ENCODE measurements around the gene VAPB. TPM values are rescaled to one million over a fixed set of nuclear protein-coding genes. Genes with fewer than 3 reads are reported as not detected.

Gene VAPB
- total RNA-seq, 1 experiment from 2014 or later, result 46.6 TPM

- TF ChIP-seq, protein P1, sequence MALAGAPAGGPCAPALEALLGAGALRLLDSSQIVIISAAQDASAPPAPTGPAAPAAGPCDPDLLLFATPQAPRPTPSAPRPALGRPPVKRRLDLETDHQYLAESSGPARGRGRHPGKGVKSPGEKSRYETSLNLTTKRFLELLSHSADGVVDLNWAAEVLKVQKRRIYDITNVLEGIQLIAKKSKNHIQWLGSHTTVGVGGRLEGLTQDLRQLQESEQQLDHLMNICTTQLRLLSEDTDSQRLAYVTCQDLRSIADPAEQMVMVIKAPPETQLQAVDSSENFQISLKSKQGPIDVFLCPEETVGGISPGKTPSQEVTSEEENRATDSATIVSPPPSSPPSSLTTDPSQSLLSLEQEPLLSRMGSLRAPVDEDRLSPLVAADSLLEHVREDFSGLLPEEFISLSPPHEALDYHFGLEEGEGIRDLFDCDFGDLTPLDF (CRISPR knock-in tag; IDR thresholded peaks at IDR 0.05), result no peak
- TF ChIP-seq IRF2 (CRISPR knock-in tag; IDR thresholded peaks at IDR 0.05; ENCODE audit: borderline replicate concordance, low read depth) (no peak), ATF1 (CRISPR knock-in tag; IDR thresholded peaks at IDR 0.05) (no peak), MYBL2 (CRISPR knock-in tag; IDR thresholded peaks at IDR 0.05) (no peak), CREB1 (CRISPR knock-in tag; IDR thresholded peaks at IDR 0.05) (no peak)
- TF ChIP-seq, protein P2, sequence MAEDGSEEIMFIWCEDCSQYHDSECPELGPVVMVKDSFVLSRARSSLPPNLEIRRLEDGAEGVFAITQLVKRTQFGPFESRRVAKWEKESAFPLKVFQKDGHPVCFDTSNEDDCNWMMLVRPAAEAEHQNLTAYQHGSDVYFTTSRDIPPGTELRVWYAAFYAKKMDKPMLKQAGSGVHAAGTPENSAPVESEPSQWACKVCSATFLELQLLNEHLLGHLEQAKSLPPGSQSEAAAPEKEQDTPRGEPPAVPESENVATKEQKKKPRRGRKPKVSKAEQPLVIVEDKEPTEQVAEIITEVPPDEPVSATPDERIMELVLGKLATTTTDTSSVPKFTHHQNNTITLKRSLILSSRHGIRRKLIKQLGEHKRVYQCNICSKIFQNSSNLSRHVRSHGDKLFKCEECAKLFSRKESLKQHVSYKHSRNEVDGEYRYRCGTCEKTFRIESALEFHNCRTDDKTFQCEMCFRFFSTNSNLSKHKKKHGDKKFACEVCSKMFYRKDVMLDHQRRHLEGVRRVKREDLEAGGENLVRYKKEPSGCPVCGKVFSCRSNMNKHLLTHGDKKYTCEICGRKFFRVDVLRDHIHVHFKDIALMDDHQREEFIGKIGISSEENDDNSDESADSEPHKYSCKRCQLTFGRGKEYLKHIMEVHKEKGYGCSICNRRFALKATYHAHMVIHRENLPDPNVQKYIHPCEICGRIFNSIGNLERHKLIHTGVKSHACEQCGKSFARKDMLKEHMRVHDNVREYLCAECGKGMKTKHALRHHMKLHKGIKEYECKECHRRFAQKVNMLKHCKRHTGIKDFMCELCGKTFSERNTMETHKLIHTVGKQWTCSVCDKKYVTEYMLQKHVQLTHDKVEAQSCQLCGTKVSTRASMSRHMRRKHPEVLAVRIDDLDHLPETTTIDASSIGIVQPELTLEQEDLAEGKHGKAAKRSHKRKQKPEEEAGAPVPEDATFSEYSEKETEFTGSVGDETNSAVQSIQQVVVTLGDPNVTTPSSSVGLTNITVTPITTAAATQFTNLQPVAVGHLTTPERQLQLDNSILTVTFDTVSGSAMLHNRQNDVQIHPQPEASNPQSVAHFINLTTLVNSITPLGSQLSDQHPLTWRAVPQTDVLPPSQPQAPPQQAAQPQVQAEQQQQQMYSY (CRISPR knock-in tag; IDR thresholded peaks at IDR 0.05), result no peak
- TF ChIP-seq, protein P3, sequence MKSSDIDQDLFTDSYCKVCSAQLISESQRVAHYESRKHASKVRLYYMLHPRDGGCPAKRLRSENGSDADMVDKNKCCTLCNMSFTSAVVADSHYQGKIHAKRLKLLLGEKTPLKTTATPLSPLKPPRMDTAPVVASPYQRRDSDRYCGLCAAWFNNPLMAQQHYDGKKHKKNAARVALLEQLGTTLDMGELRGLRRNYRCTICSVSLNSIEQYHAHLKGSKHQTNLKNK (CRISPR knock-in tag; IDR thresholded peaks at IDR 0.05), result no peak
- TF ChIP-seq, protein P4, sequence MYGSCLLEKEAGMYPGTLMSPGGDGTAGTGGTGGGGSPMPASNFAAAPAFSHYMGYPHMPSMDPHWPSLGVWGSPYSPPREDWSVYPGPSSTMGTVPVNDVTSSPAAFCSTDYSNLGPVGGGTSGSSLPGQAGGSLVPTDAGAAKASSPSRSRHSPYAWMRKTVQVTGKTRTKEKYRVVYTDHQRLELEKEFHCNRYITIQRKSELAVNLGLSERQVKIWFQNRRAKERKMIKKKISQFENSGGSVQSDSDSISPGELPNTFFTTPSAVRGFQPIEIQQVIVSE (CRISPR knock-in tag; IDR thresholded peaks at IDR 0.05; ENCODE audit: borderline replicate concordance), result no peak
Observed at GRCh38 chr20:58494923-58495622, 106.0 kb downstream of the VAPB start (continued).

DNA sequence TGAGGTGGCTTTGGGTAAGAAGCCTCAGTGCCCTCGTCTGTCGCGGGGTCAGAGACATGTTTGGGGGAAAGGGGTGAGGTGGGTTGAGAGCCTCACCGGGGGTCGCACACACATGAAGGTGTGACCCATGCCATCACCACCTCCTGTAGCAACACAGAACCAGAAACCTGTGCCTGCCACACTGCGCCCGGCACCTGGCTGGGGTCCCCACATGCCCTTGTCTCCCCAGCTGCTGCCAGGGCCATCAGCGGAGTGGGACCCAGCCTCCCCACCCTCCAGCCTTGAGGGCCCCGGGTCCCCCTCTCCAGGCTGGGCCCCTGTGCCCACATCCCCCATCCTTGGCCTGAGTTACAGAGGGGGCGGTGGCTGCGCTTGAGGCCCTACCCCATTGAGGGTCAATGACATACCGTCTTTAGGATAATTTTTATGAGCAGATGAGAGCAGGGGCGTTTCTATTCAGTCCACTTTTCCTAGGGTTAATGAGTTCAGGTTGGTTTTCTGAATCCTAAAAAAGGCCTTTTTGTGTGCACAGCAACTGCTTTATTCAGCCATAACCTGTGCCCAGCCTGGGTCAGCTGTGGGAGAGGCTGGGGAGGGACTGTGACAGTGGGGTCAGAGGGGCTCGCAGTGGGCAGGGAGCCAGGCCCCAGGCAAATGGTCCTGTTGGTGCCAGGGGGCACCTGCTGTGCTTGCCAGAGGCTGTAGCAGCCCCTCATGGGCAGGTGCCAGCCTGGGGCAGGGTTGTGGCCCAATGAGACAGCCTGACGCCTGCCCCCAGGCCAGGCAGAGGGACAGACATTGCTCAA lies 106.8 kb downstream of the VAPB start:
- Mint-ChIP-seq H3K27ac (no peak overlapping the region), H3K27me3 (ENCODE audit: low read depth) (peaks cover 3% of the 10 kb centered on the region; the same call in 1 of the 2 replicates), H3K9me3 (peaks cover 16% of the 10 kb centered on the region), H3K4me3 (no peak overlapping the region), H3K36me3 (no peaks in the 10 kb centered on the region), H3K4me1 (peaks cover 6% of the 10 kb centered on the region)
- POLR2A ChIA-PET, result no interaction called here
- DNase-seq (ENCODE audit: low spot score) (no peak), ATAC-seq (no peak)
- TF ChIP-seq ZNF423 (CRISPR knock-in tag; IDR thresholded peaks at IDR 0.05) (no peak), ZNF232 (CRISPR knock-in tag; IDR thresholded peaks at IDR 0.05) (no peak), HMGXB4 (CRISPR knock-in tag; IDR thresholded peaks at IDR 0.05) (no peak), NFE2L1 (CRISPR knock-in tag; IDR thresholded peaks at IDR 0.05) (no peak), FOXK1 (CRISPR knock-in tag; IDR thresholded peaks at IDR 0.05) (no peak), ETV6 (CRISPR knock-in tag; IDR thresholded peaks at IDR 0.05) (no peak), STAT6 (CRISPR knock-in tag; conservative IDR thresholded peaks at IDR 0.05; ENCODE audit: low read depth) (no peak), NFYB (CRISPR knock-in tag; conservative IDR thresholded peaks at IDR 0.05; ENCODE audit: low read depth) (no peak), SMAD3 (CRISPR knock-in tag; IDR thresholded peaks at IDR 0.05; ENCODE audit: borderline replicate concordance) (no peak), NR3C1 (CRISPR knock-in tag; conservative IDR thresholded peaks at IDR 0.05; ENCODE audit: low read depth) (no peak), TCF7 (CRISPR knock-in tag; IDR thresholded peaks at IDR 0.05; ENCODE audit: low read depth) (no peak), ZNF121 (CRISPR knock-in tag; IDR thresholded peaks at IDR 0.05) (no peak), PRRX2 (CRISPR knock-in tag; IDR thresholded peaks at IDR 0.05) (no peak)
- TF ChIP-seq, protein P1 (CRISPR knock-in tag; IDR thresholded peaks at IDR 0.05), result no peak
- CTCF ChIA-PET, result no interaction called here

All from WTC11 (cell line).